GM19468 (cell line): Measurements from ENCODE around the gene PPARD.
"Not testable (repeated sequence)": the region's sequence is repeated elsewhere in the genome, so short reads cannot be mapped to it uniquely, and the experiment has no call there.

Source experiments
- ATAC-seq: cut with Tn5 transposase; IDR thresholded peaks from one replicate; pipeline ENCODE4 v1.9.1; 2021; ENCODE audit warnings: mild to moderate bottlenecking, moderate library complexity, moderate number of reproducible peaks; ENCODE audit not compliant: unreplicated experiment; ENCODE audit errors: extremely low read depth

The PPARD gene

DNA sequence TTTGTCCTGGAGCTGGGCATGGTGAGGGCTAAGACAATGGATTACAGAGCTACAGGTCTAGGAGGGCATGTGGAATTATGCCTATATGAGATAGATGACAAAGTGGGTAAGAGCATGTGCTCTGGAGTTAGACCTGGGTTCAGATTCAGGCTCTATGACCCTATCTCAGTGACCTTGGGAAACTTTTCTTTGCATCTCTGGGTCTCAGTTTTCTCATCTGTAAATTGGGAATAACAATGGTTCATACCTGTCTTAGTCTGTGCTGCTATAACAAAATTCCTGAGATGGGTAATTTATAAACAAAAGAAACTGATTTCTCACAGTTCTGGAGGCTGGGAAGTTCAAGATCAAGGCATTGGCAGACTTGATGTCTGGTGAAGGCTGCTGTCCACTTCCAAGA is 30.3 kb downstream of the PPARD start:
- ATAC-seq: no peak

DNA sequence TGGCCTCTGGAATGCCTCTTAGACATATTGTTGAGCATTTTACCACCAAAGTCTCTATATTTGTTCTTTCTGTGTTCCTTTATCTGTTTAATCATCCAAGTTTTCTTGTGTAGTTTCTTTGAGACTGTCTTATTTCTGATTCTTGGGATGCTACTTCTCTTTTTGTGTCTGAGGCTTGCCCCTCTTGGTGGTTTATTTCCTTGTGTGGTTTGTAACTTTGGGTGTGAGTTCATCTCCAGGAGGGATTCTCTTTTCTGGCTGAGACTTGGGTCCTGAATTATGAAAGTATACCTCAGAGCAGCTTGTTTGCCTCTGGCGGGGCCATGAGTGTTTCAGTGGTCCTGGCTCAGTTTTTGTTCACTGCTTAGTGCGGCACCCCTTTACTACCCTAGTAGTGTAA is 33.9 kb downstream of the PPARD start:
- no peak for ATAC-seq

DNA sequence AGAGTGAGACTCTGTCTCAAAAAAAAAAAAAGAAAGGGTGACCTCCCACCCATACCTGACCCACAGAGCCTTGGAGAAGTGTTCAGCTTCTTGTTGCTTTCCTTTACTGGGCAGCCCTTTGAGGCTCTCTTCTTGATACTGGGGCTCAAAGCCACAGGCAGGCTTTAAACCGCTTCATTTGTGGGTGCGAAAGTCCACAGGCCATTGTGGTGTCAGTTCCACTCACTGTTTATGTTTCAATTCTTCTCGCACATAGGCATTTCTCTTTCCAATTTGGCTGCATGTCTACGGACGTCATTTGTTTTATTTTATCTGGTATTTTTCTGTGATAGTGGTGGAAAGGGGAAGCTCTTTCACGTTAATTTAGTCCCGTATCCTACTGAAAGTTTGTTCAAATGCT is 34.6 kb downstream of the PPARD start:
- no peak for ATAC-seq

DNA sequence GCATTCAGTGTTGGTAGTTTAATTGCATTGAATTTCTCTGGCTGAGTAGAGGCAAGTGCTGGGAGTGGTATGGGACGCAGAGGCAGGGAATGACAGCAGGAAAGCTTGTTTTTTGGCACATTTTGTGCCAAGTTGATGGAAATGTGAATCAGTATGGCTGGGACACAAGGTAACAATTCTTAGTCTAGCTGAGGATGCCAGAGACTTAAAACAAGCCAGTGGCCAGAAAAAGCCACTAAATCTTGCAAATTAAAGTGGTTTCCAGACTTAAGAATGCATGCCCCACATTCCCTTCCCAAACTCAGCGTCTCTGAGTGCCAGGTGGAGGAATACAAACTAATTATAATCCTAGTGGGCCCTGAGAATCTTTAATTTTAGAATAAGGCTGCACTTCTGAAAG is 35.9 kb downstream of the PPARD start:
- ATAC-seq: no peak

DNA sequence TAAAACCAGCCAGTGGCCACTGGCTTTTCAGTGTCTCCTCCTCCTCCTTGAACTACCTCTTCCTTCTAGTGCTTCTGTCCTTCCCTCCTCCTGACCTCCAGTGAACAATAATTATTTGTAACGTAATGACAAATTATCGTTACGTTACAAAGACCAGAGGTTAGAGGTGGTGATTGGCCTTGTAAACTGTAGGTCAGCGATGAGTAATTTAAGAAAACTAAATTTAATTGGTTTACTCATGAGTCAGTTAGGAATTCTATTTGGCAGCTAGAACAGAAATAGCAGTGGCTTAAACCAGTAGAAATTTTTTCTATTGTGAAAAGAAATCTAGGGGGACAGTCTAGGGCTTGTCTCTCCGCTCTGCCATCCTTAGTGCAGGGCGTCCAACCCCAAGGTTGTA is 38.8 kb downstream of the PPARD start:
- no peak for ATAC-seq

DNA sequence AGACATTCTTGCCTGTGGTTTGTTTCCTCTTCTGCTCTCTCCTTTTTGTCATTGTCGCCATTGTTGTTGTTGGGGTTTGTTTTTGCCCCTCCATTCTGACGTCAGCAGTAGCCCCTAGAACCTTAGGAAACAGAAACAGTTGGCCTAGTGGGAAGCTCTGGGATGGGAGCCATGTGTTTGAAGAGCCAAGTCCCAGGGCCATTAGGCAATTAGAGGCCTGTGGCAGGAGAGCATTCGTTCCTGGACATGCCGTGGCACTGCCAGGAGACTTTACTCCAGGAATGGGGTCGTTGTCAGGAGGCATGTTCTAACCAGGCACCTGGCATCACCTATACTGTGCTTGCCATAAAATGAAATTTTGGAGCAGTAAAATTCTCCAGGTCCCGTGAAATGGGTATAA is 39.7 kb downstream of the PPARD start:
- no peak for ATAC-seq

DNA sequence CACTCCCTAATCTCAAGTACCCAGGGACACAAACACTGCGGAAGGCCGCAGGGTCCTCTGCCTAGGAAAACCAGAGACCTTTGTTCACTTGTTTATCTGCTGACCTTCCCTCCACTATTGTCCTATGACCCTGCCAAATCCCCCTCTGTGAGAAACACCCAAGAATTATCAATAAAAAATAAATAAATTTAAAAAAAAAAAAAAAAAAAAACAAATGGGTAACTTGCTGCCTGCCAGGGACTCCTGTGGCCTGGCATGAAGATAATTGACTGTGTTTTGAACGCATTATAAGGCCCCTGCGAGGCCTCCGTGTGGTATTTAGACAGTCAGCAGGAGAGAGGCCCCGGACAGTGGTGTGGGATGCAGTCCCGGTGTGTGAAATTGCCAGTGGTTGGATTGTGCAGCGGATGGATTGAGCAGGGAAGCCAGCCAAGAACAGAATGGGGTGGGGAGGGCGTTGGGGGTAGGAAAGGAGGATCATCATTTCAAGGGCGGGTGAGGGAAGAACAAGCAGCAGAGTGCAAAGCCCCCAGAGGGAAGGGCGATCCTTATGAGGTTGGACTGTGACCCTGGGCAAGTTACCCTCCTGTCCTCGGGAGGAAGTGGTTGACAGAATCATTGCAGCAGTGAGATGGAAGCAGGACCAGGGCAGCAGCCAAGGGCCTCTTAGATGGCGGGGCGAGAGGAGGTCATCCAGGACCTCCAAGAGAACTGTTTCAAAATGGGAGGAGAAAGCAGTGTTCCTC is 43.3 kb downstream of the PPARD start:
- no peak for ATAC-seq

DNA sequence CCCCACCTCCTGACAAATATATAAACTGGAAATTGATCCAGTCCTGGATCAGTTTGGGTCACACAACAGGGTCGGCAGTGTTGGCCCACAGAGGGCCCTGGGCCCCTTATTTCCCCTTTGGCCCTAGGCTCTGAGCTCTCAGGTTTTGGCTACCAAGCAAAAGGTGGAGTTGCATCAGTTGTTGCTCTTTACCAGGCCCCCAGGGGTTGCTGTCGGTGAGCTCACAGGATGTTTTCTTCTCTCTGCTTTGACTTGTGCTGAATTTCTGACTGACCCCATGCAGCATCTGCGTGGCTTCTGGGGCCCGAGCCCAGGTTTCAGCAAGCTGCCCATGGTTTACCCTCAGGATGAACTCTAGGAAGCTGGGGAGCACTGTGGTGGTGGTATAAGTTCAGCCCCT is 44.6 kb downstream of the PPARD start:
- no peak for ATAC-seq

DNA sequence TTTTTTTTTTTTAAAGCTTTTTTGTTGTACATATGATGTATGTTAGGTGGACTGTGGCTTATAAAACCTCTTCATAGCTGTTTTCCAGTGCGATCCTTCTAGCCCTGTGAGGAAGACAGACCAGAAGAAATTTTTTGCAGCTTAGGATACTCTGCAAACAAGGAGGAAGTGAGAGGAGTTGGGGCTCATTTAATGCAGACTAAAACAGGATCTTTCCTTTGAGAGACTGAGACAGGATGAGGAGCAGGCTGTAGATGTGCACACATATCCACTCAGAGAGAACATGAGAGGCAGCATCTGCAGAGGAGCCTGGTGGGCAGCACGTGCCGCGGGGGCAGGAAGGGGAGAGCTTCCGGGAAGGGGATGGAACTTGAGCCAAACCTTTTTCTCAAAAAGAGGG is 45.7 kb downstream of the PPARD start:
- no peak for ATAC-seq

DNA sequence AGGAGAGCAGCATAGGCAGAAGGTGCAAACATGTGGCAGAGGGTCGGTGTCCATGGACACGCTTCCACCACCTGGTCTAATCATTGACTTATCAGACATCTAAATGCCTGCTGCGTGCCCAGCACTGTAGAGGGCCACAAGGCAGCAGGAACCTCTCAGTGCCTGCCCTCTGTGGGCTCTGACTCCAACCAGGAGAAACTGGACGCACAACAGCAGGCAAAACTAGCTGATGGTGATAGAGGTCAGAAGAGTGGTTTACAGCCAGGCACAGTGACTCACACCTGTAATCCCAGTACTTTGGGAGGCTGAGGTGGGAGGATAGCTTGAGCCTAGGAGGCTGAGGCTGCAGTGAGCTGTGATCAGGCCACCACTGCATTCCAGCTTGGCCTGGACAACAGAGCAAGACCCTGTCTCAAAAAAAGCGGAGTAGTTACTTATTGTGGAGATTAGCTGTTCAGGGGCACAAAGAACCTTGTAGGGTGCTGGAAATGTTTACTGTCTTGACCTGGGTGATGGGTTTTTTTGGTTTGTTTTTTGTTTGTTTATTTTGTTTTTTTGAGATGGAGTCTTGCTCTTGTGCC is 46.5 kb downstream of the PPARD start:
- ATAC-seq: no peak

DNA sequence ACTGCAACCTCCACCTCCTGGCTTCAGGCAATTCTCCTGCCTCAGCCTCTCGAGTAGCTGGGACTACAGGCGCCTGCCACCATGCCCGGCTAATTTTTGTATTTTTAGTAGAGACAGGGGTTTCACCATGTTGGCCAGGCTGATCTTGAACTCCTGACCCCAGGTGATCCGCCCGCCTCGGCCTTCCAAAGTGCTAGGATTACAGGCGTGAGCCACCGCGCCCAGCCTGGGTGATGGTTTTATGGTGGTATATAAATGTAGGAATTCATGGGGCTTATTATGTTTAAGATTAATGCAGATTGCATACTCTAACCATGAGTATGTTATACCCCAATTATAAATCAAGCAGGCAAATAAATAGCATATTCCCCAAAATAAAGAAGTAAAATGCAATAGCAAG is 47.0 kb downstream of the PPARD start:
- ATAC-seq: not testable (repeated sequence)

DNA sequence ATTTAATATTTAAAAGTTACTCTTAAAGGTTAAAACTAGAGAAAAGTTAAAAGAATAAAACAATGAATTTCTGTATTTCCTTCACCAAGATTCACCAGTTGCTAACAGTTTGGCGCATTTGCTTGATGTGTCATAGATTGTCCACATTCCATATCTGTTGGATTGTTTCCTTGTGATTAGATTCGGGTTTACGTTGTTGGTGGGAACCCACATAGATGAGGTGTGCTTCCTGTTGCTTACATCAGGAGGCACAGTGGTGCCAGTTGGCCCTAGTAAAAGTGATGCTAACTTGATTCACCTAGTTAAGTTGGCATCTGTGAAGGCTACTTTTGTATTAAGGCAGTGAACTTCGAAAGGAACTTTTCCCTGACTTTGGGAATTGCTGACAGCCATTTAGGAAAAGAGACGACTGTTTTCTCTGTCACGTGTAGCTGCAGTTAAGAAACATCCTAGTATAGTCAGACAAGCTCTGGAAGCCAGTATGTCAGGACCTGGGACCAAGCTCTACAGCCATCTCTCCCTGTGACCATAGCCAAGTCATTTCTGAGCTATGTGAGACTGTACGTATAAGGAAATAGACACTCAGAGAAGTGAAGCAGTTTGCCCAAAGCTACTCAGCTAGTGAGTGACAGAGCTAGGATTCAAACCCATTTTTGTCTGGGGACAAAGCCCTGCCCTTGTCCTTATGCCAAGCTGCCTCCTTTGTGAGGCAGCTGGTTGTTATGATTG is 49.0 kb downstream of the PPARD start:
- no peak for ATAC-seq

DNA sequence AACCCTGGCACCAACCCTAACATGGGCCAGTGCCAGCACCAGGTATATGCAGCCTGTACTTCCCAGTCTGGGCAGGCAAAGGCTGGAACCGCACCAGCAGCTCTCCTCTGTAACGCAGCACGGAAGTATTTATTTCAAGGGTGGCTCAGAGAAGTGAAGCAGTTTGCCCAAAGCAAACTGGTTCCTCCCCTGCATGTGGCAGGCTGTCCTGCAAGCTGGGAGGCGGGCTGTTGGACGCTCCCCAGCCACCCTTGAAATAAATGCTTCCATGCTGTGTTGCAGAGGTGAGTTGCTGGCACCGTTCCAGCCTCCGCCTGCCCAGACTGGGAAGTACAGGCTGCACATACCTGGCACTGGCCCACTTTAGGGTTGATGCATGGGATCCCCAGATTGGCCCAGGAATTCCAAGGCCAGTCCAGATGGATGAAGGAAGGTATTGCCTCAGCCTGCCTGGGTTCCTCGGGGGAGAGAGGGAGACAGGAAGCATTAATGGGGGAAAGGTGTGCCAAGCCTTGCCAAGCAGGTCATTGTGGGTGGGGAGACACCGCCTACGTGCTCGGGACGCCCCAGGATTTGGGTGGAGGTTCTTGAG is 49.8 kb downstream of the PPARD start:
- no peak for ATAC-seq

DNA sequence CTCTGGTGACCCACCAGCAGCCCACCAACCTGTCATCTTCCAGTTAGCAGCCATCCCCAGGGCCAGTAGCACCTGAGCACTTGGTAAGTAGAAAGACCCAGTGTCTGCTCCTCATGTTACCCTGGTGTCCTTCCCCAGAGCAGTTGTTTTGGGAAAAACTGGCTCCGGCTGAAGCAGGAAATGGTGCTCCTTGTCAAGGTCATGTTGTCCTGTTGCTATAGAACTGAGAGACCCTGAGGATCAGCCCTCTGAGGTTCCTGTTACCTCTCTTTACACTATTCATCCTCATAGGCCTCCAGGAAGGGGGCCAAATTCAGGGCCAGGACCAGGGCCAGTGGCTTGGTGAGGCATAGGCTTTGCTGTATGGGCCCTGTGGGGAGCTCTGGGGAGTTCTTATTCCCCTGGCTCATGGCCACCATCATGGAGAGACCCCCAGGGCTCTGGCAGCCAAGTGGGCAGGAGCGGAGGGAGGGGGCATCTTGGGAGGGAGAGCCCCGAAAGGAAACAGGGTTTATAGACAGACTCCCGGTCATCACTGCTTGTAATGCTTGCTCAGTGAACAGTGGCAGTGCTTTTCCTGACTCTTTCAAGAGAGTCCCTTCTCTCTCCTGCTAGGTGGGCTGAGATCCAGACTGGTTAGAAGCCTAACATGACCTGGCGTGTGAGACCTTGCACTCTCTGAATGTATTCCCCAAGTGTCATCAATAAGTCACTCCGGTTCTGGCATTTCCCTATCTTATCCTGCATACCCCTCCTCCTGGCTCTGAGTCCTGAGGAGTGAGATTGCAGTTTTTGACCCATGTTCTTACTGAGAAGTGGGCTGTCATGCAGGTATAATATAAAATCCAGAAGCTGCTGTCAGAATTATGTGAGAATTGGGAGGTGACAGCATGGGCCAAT is 50.7 kb downstream of the PPARD start:
- ATAC-seq: no peak

DNA sequence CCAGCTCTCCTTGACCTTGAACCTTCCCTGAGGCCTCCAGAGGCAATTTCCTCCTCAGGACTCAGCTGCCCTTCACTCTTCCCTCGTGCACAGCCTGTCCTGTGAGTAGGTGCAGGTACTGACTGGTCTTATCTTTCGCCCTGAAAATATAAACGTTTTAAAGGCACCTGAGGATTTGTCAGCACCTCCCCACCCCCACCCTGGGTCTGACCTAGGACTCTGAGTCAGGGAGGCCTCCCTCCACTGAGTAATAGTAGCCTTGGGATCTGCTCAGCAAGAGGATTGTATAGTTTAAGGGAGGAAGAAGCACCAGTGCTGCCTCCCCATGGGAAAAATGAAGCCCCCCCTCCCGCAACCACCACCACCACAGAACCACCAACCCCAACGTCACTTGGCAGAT is 54.6 kb downstream of the PPARD start:
- no peak for ATAC-seq

DNA sequence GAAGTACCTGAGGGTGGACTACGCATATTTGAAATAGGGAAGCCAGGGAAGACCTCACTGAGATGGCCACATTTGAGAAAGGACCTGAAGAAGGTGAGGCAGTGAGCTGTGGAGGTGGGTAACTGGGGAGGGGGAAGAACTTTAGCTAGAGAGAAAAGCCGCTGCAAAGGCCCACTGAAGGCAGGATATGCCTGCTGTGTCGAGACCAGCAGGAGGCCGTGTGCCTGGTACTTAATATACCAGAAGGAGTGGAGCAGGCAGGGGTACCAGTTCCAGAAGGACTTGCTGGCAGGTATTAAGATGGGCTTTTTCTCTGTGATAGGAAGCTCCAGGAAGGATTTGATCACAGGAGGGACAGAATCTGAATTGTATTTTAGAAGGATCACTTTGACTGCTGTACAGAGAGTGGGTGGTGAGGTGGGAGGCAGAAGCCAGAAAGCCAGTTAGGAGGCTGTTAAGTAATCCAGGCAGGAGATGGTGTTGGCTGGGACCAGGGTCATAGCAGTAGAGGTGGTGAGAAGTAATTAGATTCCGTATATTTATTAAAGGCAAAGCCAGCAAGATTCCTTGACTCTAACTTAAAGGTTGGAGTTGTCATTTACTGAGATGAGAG is 55.6 kb downstream of the PPARD start:
- ATAC-seq: no peak

DNA sequence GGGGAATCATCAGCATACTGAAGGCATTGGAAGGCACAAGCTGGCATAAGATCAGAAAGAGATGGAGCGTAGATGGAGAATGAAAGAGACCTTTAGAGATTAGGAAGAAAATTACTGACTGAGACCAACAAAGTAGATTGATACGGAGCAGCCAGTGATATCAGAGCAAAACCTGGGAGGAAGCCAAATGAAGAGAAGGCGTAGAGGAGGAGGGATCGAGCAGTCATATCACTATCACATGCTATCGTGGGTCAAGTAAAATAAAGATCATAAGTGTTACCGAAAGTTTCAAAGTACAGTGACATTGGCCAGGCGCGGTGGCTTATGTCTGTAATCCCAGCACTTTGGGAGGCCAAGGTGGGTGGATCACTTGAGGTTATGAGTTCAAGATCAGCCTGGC is 56.2 kb downstream of the PPARD start:
- no peak for ATAC-seq

DNA sequence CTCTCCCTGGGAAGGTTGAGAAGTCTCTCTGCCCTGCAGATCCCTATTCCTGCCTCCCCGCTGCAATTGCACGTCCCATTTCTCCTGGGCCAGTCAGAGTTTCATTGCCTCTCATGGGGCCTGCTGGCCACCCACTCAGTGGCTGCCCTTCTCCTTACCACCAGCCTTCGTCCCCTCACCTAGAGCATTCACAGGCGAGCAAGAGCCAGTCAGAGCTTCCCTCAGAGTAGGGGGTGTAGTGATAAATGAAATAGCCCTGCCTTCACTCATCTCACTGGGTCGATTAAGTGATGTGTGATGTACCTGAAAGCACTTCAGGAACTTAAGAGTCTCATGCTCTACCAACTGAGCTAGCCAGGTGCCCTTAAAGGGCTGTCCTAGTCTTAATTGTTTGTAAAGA is 57.8 kb downstream of the PPARD start:
- no peak for ATAC-seq

DNA sequence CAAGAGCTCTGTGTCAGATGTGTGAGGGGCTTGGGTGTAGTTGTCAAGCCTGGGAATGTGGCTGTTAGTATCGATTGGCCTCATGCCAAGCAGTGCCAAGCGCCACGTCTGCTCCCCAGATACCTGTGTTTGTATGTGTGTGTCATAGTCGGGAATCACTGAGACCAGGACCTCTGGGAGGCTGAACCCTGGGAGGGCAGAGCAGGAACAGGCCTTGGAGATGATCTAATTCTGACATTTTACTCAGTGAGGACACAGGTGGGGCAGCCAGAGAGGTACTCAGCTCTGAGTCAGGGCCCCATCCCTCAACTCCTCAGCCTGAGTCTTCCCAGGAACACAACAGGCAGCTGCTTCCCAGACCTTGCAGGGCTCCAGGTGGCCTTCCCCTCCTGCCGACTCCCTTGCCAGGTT is 58.5 kb downstream of the PPARD start:
- ATAC-seq: no peak

DNA sequence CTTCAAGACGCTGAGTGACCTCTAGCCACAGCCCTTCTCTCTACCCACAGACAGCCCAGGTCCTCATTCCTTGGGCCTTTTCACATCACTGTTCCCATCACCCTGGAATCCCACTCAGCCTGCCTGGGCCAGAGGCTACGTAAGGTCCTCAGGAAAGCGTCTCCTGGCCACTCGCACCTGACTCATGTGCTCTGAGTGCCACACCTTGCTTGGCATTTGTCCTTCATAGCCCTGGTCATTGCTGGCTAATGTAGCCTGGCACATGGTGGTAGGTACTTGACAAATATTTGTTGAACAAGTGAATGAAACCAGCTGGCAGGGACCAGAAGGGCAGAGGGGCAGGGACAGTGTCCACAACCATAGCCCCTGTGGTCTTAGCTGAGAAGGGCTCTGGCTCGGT is 59.2 kb downstream of the PPARD start:
- no peak for ATAC-seq
